ENCODE results near the gene HLA-DRB1.
"Not testable (repeated sequence)": the region's sequence is repeated elsewhere in the genome, so short reads cannot be mapped to it uniquely, and the experiment has no call there.

HLA-DRB1 gene

DNA sequence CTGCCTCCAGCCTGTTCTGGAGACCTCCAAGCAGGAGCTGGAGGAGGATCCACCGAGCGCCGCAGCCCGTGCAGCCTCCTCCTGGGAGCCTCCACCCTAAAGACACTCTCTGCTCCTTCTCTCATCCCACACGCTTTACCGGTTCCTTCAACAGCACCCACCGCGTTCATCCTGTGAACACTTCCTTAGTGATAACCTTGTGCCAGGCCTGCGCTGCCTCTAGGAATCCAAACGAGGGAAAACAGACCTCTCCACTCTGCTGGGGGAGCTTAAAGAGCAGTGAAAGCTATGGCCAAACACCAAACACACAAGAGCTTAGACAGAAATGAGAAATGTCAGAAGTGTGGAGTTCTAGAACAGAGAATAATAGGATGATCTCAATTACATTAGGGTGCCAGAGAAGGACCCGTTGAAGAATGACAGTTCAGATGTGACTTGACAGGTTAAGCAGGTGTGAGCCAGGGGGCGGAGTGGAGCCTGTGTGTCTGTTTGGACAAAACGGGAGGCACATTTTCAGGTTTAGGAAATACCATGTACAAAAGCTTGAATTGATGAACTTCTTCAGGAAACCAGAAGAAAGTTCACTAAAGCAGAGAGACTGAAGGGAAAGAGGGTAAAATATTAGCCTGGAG, 31.1 kb downstream of the HLA-DRB1 start:
- Histone ChIP-seq H3K9me3 (ENCODE audit: control insufficient read depth, insufficient read depth, low read depth, low read length) (no peaks in the 10 kb centered on the region), H3K9ac (ENCODE audit: low read length) (no peak overlapping the region), H3K36me3 (ENCODE audit: control insufficient read depth, insufficient read depth, low read length) (no peaks in the 10 kb centered on the region), H3K27ac (ENCODE audit: low read depth, low read length) (no peak overlapping the region), H3K4me1 (ENCODE audit: control insufficient read depth, insufficient read depth, low read length) (no peaks in the 10 kb centered on the region), H3K27me3 (ENCODE audit: control insufficient read depth, insufficient read depth, low read length) (no peaks in the 10 kb centered on the region), H3K4me3 (ENCODE audit: low read depth, low read length) (no peak overlapping the region)

DNA sequence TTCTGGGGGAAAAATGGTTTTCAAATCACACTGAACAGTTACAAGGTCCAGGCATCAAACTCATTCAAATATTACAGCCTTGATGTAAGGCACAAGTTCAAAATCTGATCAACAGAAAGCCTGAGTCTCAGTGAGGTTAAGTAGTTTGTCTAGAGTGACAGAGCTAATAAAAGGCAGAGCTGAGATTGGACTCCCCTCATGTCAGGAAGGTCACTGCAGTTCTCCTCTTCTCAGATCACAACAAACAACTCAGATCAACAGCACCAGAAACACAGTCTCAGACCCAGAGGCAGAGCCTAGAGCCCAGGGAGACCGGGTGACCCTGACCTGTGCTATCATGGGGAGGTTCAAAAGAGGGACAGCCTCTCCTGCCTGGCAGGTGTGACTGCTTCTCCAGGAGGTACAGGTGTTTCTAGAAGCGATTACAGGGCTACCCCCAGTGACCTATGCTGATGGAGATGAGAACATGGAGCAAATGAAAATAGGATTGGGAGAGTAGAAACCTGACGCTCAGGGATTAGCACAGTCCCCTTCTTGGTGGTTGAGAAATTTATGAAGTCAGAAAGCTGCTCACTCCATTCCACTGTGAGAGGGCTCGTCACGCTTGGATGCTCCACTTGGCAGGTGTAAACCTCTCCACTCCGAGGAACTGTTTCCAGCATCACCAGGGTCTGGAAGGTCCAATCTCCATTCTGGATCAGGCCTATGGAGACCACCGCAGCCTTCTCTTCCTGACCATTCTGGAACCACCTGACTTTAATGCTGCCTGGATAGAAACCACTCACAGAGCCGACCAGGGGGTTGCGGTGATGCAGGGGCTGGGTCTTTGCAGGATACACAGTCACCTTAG, 35.3 kb downstream of the HLA-DRB1 start:
- Histone ChIP-seq H3K36me3 (ENCODE audit: control insufficient read depth, insufficient read depth, low read length) (no peaks in the 10 kb centered on the region), H3K9me3 (ENCODE audit: control insufficient read depth, insufficient read depth, low read depth, low read length) (no peaks in the 10 kb centered on the region), H3K27ac (ENCODE audit: low read depth, low read length) (no peak overlapping the region), H3K4me1 (ENCODE audit: control insufficient read depth, insufficient read depth, low read length) (no peaks in the 10 kb centered on the region), H3K9ac (ENCODE audit: low read length) (no peak overlapping the region), H3K4me3 (ENCODE audit: low read depth, low read length) (no peak overlapping the region), H3K27me3 (ENCODE audit: control insufficient read depth, insufficient read depth, low read length) (no peaks in the 10 kb centered on the region)

DNA sequence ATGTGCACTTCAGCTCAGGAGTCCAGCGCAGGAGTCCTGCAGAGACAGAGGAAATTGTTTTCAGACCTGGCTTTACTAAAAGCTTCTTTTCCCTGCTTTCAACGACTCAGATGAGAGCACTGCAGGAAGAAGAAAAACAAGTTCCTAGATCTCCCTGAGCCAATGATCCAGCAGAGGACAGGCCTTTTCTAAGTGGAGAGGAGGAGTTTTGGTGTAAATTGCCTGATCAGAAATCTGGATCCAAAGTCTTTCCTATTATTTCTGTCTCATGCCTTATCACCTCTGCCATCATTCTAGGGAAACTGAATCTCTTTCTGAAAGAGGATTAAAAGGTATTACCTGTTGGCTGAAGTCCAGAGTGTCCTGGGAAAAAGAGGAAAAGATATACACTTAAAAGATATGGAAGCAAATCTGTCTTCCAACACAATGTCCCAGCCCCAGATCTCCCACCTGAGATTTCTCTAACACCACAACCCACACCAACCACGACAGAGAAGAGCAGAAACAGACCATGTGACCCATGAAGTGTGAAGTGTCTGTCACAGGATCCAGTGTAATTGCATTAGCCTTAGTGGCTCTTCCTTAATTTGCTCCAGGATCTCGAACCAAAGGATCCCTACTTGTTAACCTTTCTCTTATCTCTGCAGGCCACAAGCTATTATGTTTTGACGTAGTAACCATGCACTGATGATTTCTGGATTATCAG, 36.5 kb downstream of the HLA-DRB1 start:
- no peak overlapping the region for H3K4me3 ChIP-seq (ENCODE audit: low read depth, low read length)
- no peak overlapping the region for H3K9ac ChIP-seq (ENCODE audit: low read length)
- no peaks in the 10 kb centered on the region for H3K9me3 ChIP-seq (ENCODE audit: control insufficient read depth, insufficient read depth, low read depth, low read length)
- H3K27ac ChIP-seq (ENCODE audit: low read depth, low read length), result no peak overlapping the region
- no peaks in the 10 kb centered on the region for H3K4me1 ChIP-seq (ENCODE audit: control insufficient read depth, insufficient read depth, low read length)
- no peaks in the 10 kb centered on the region for H3K27me3 ChIP-seq (ENCODE audit: control insufficient read depth, insufficient read depth, low read length)
- no peaks in the 10 kb centered on the region for H3K36me3 ChIP-seq (ENCODE audit: control insufficient read depth, insufficient read depth, low read length)

DNA sequence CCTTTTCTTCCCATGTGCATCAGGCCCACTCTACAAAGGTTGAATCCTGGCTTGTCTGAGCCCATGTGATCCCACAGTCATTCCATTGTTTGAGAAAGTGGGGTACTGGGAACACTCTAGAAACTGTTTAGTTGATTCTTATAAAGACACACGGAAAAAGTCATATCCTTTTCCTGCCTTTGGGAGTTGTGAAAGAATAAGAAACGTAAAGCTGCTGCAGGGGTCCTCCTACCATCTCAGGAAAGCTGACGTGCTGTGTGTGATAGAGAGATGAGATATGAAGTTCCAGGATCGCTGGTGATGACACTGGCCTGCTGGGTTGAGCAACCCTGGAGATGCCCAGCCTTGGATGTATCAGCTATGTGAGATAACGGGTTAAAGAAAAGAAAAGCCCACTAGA, 38.2 kb downstream of the HLA-DRB1 start:
- Histone ChIP-seq H3K27ac (ENCODE audit: low read depth, low read length) (no peak overlapping the region), H3K36me3 (ENCODE audit: control insufficient read depth, insufficient read depth, low read length) (no peaks in the 10 kb centered on the region), H3K9me3 (ENCODE audit: control insufficient read depth, insufficient read depth, low read depth, low read length) (no peaks in the 10 kb centered on the region), H3K4me3 (ENCODE audit: low read depth, low read length) (no peak overlapping the region), H3K27me3 (ENCODE audit: control insufficient read depth, insufficient read depth, low read length) (no peaks in the 10 kb centered on the region), H3K9ac (ENCODE audit: low read length) (no peak overlapping the region), H3K4me1 (ENCODE audit: control insufficient read depth, insufficient read depth, low read length) (no peaks in the 10 kb centered on the region)

DNA sequence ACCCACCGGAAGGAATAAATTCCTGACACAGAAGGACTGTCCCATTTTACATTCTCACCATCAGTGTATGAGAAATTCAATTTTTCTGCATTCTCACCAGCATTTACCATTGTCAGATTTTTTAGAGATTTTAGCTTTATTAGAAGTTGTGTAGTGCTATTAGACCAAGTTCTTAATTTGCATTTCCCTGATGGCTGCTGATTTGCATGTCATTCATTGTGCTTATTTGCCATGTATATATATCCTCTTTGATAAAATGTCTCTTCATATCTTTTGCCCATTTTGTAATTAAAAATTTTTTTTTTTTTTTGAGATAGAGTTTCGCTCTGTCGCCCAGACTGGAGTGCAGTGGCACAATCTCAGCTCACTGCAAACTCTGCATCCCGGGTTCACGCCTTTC, 49.8 kb downstream of the HLA-DRB1 start:
- Histone ChIP-seq H3K27me3 (ENCODE audit: control insufficient read depth, insufficient read depth, low read length) (no peaks in the 10 kb centered on the region), H3K9ac (ENCODE audit: low read length) (no peak overlapping the region), H3K36me3 (ENCODE audit: control insufficient read depth, insufficient read depth, low read length) (no peaks in the 10 kb centered on the region), H3K9me3 (ENCODE audit: control insufficient read depth, insufficient read depth, low read depth, low read length) (peaks cover 20% of the 10 kb centered on the region; the same call in 1 of the 2 replicates), H3K27ac (ENCODE audit: low read depth, low read length) (no peak overlapping the region), H3K4me3 (ENCODE audit: low read depth, low read length) (no peak overlapping the region), H3K4me1 (ENCODE audit: control insufficient read depth, insufficient read depth, low read length) (no peaks in the 10 kb centered on the region)

DNA sequence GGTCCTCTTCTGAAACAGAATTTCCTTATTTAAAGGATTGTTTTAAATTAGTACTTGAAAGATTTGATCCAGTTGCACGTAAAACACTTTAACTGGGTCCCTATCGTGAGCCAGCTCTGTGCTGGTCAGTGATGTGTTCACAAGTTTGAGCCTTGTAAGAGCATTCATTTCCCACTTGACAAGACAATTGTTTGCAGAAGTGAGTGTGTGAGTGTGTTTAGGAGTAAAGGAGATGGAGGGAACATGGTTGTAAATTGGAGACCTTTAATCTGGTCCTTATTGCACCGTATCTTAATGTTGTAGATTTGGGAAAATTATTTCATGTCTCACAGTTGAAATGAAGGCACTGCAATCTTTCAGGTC, 59.2 kb downstream of the HLA-DRB1 start:
- not testable (repeated sequence) for H3K4me3 ChIP-seq (ENCODE audit: low read depth, low read length); H3K27me3 ChIP-seq (ENCODE audit: control insufficient read depth, insufficient read depth, low read length); H3K4me1 ChIP-seq (ENCODE audit: control insufficient read depth, insufficient read depth, low read length); H3K36me3 ChIP-seq (ENCODE audit: control insufficient read depth, insufficient read depth, low read length); H3K9ac ChIP-seq (ENCODE audit: low read length); H3K27ac ChIP-seq (ENCODE audit: low read depth, low read length); H3K9me3 ChIP-seq (ENCODE audit: control insufficient read depth, insufficient read depth, low read depth, low read length)

DNA sequence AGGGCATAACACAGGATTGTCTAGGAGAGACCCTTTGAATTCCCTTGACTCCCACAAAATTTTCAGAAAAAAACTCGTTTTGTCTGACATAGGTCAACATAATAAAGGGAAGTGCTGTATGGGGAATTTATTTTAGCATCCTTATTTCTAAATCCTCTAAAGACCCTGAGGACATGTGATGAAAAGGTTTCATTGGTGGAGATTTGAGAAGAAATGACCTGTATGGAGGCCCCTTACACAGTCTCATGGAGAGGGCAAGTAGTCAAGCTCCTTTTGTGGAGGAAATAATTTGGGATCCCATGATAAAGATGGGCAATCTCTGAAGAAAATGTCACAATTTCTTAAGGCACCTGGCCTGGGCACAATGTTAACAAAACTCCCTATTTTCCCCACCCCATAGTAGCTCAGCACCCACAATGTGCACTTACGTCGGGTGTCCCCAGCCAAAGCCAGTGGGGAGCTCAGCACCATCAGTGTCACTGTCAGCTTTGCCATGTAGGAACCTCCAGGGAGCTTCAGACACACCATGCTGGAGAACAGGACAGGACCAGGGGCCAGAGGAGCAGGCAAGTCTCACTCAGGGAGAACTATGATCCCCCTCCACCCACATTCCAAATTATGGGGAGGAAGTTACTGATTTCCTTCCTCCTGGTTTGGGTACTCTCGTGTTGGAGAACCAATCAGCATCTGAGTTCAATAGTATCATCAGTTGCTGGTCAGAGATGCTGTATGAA, 59.8 kb downstream of the HLA-DRB1 start, which contains the start of gene HLA-DRB5:
Gene HLA-DRB5, minus strand, starts transcription at position 591 of the 734 bp plus-strand sequence. Its CDS starts 63 bp downstream, at position 528.
- H3K4me1 ChIP-seq (ENCODE audit: control insufficient read depth, insufficient read depth, low read length), result no peaks in the 10 kb centered on the region
- no peaks in the 10 kb centered on the region for H3K27me3 ChIP-seq (ENCODE audit: control insufficient read depth, insufficient read depth, low read length)
- H3K4me3 ChIP-seq (ENCODE audit: low read depth, low read length), result no peak within 1 kb of the TSS
- no peak within 1 kb of the TSS for H3K27ac ChIP-seq (ENCODE audit: low read depth, low read length)
- H3K36me3 ChIP-seq (ENCODE audit: control insufficient read depth, insufficient read depth, low read length), result no peaks in the 10 kb centered on the region
- peaks cover 4% of the 10 kb centered on the region; the same call in 1 of the 2 replicates for H3K9me3 ChIP-seq (ENCODE audit: control insufficient read depth, insufficient read depth, low read depth, low read length)
- H3K9ac ChIP-seq (ENCODE audit: low read length), result no peak within 1 kb of the TSS
